Duodenal mucosa (tissue), 2 donors: ENCODE results near the gene MAP1LC3B.

Experiments
- H3K27ac ChIP-seq: one replicate; pipeline ENCODE4 v1.7.0; 2013; ENCODE audit warnings: low read depth, low read length
- H3K27me3 ChIP-seq, 2 donors: one replicate each; pipeline ENCODE4 v1.7.0; 2013; ENCODE audit warnings: low read length in 2 of 2, control low read depth in 1 of 2; ENCODE audit not compliant: insufficient read depth in 2 of 2, control insufficient read depth in 1 of 2
- H3K36me3 ChIP-seq, 2 donors: one replicate each; pipeline ENCODE4 v1.7.0; 2013; ENCODE audit warnings: low read length in 2 of 2, control low read depth in 1 of 2; ENCODE audit not compliant: insufficient read depth in 2 of 2, control insufficient read depth in 1 of 2
- H3K4me1 ChIP-seq, 2 donors: one replicate each; pipeline ENCODE4 v1.7.0; 2013; ENCODE audit warnings: low read length in 2 of 2, control low read depth in 1 of 2; ENCODE audit not compliant: insufficient read depth in 2 of 2, control insufficient read depth in 1 of 2
- H3K4me3 ChIP-seq, 2 donors: one replicate each; pipeline ENCODE4 v1.7.0; 2013; ENCODE audit warnings: low read length in 2 of 2, low read depth in 1 of 2
- H3K9ac ChIP-seq, 2 donors: one replicate each; pipeline ENCODE4 v1.7.0; 2013; ENCODE audit warnings: low read length in 2 of 2, low read depth in 1 of 2
- H3K9me3 ChIP-seq, 2 donors: one replicate each; pipeline ENCODE4 v1.7.0; 2013; ENCODE audit warnings: low read length in 2 of 2, control low read depth in 1 of 2; ENCODE audit not compliant: control insufficient read depth in 1 of 2

Gene MAP1LC3B

DNA sequence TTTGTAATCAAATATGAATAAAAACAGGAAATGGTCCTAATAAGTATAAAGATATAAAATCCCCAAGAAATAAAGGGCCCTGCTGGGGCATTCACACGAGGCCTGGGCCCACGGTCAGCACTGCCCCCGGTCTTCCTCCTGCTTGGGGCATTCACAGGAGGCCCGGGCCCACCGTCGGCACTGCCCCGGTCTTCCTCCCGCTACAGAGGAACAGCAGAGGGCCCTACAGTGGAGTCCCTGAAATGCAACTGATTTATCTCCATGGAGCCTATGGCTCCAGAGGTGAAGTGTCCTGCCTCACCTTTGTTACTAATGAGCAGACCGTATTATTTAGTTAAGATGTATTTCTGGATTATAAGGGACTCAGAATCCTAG is 46.5 kb downstream of the MAP1LC3B start:
- no peaks in the 10 kb centered on the region for H3K9me3 ChIP-seq
- no peak overlapping the region for H3K27ac ChIP-seq
- H3K36me3 ChIP-seq = peaks cover 0 to 8% of the 10 kb centered on the region in 2 donors
- peaks cover 0 to 13% of the 10 kb centered on the region in 2 donors for H3K4me1 ChIP-seq
- H3K27me3 ChIP-seq = no peaks in the 10 kb centered on the region
- H3K4me3 ChIP-seq = no peak overlapping the region
- H3K9ac ChIP-seq = no peak overlapping the region

DNA sequence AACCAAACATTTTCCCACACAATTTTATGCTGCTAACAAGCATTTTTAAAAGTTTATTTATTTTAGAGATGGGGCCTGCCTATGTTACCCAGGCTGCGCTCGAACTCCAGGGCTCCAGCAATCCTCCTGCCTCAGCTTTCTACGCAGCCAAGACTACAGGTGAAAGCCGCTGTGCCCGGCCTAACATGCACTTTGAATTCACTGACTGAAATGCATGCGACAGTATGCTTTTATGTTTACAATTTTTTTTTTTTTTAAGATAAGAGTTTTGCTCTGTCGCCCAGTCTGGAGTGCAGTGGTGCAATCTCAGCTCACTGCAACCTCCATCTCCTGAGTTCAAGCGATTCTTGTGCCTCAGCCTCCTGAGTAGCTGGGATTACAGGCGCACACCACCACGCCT is 47.8 kb downstream of the MAP1LC3B start:
- H3K9me3 ChIP-seq = no peaks in the 10 kb centered on the region
- no peaks in the 10 kb centered on the region for H3K27me3 ChIP-seq
- H3K4me1 ChIP-seq = peaks cover 0 to 13% of the 10 kb centered on the region in 2 donors
- H3K27ac ChIP-seq = no peak overlapping the region
- H3K36me3 ChIP-seq = peaks cover 4 to 20% of the 10 kb centered on the region in 2 donors
- H3K4me3 ChIP-seq = no peak overlapping the region
- H3K9ac ChIP-seq = no peak overlapping the region

DNA sequence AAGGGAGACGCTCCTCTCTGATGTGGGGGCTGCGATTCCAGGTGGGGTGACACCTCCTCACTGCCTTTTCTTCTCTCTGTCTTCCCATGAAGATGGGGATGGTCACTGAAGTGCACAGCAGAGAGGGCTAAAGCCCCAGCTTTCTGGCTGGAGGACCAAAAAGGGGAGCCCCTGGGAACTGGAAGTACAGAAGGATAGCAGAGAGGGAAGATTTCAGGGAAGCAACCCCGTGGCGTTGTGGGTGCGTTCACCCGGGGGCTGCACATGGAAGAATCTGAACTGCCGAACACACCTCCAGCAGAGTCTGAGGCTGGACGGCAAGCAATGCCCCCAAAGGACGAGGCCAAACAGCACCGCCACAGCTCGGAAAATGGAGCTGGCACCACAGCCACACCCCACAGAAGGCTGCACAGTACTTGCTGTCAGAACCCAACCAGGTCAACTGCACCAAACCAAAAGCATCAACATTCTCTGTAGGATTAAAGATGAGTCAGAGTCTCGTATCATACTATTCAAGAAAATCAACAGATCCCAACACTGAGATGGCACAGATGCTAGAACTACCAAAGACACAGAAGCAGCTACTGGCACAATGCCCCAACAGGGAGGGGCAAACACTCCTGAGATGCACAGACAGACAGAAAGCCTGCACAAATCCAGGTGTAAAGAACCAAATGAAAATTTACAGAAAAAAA is 49.9 kb downstream of the MAP1LC3B start:
- no peaks in the 10 kb centered on the region for H3K27me3 ChIP-seq
- H3K9me3 ChIP-seq = no peaks in the 10 kb centered on the region
- no peak overlapping the region for H3K27ac ChIP-seq

DNA sequence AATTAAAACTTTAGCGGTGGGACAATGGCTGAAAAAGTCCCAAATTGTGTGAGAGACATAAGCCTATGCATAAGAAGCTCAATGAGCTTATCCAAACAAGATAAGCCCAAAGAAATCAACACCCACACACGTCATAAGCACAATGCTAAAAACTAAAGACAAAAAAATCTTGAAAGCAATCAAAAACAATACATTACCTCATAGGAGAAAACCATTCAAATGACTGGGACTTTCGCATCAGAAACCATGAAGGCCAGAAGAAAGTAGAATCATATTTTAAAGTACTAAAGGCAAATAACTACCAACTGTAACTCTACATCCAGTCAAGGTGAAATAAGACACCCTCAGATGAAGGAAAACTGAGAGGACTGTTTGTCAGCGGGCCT is 50.4 kb downstream of the MAP1LC3B start:
- H3K27ac ChIP-seq = no peak overlapping the region
- H3K36me3 ChIP-seq = peaks cover 8 to 38% of the 10 kb centered on the region in 2 donors
- no peaks in the 10 kb centered on the region for H3K9me3 ChIP-seq
- no peak overlapping the region for H3K9ac ChIP-seq
- no peaks in the 10 kb centered on the region for H3K27me3 ChIP-seq
- no peak overlapping the region for H3K4me3 ChIP-seq
- no peaks in the 10 kb centered on the region for H3K4me1 ChIP-seq

More for the DNA sequence above, 49.9 kb downstream of the MAP1LC3B start:
- H3K36me3 ChIP-seq = peaks cover 8 to 33% of the 10 kb centered on the region in 2 donors
- no peak overlapping the region for H3K9ac ChIP-seq
- H3K4me3 ChIP-seq = no peak overlapping the region
- no peaks in the 10 kb centered on the region for H3K4me1 ChIP-seq

DNA sequence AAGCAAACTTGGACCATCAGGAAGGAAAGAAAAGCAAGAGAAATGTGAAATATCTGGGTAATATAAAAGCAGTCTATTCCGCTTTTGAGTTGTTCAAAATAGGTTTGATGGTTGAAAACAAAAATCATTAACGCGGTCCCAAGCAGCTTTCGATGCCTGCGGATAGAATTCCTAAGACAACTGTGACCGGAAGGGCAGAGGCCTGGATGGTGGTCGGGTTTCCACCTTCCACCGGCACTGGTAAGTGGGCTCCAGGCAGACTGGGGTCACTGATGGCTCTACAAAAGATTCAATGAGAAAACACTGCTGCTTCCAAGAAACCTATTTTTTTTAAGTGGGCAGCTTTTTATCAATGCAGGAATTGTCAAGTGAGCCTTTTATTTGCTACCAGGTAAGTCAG is 50.9 kb downstream of the MAP1LC3B start:
- Histone ChIP-seq H3K27me3 (no peaks in the 10 kb centered on the region), H3K9ac (no peak overlapping the region), H3K9me3 (no peaks in the 10 kb centered on the region), H3K27ac (no peak overlapping the region), H3K4me3 (no peak overlapping the region), H3K4me1 (no peaks in the 10 kb centered on the region), H3K36me3 (peaks cover 8 to 42% of the 10 kb centered on the region in 2 donors)

DNA sequence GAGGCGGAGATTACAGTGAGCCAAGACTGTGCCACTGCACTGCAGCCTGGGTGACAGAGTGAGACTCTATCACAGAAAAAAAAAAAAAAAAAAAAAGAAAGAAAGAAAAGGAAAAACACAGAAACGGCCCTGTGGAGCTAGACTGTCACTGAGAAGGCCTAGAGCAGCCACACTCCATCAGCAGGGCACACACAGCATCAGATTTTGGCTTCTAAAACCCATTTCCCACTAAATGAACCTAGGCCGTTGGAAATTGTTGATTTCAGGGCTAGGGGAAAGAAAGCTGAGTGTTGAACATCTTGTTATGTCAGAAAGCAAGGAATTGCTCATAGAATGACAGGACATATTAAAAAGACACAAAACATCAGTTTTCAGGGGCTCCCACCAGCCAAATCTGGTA is 51.8 kb downstream of the MAP1LC3B start:
- peaks cover 8 to 48% of the 10 kb centered on the region in 2 donors for H3K36me3 ChIP-seq
- no peak overlapping the region for H3K4me3 ChIP-seq
- no peaks in the 10 kb centered on the region for H3K4me1 ChIP-seq
- H3K27me3 ChIP-seq = no peaks in the 10 kb centered on the region
- no peaks in the 10 kb centered on the region for H3K9me3 ChIP-seq
- H3K27ac ChIP-seq = no peak overlapping the region
- H3K9ac ChIP-seq = no peak overlapping the region

DNA sequence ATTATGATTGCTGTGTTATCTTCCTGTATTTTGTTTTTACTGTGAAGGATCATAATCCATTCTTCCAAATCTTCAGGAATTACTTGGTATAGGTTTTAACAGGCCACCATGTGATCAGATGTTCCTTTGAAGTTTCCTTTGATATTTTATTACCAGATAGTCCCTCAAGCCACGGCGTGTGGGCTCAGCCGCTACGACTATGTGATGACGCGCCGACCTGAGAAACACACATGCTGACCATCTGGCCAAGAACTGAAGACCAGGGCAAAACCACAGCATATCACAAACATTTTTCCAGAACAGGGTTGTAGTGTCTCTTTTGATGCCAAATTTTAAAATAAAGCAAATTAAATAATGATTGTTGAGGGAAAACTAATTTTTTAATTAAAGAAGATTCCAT is 53.4 kb downstream of the MAP1LC3B start:
- H3K36me3 ChIP-seq = peaks cover 8 to 58% of the 10 kb centered on the region in 2 donors

DNA sequence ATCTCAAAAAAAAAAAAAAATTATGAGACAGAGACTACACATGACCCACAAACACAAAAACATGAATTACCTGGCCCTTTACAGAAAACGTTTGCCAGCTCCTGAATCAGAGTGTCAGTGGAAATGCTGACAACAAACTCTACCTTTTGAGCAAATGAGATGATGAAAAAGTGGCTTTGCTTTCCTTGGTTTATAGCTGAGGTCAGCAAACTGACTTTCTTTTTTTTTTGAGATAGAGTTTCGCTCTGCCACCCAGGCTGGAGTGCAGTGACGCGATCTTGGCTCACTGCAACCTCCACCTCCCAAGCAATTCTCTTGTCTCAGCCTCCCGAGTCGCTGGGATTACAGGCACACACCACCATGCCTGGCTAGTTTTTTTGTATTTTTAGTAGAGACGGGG is 54.3 kb downstream of the MAP1LC3B start:
- no peaks in the 10 kb centered on the region for H3K27me3 ChIP-seq
- peaks cover 8 to 61% of the 10 kb centered on the region in 2 donors for H3K36me3 ChIP-seq
- H3K4me1 ChIP-seq = no peaks in the 10 kb centered on the region
- H3K9me3 ChIP-seq = no peaks in the 10 kb centered on the region
- H3K4me3 ChIP-seq = no peak overlapping the region
- H3K9ac ChIP-seq = no peak overlapping the region
- H3K27ac ChIP-seq = no peak overlapping the region

More for the DNA sequence above, 53.4 kb downstream of the MAP1LC3B start:
- Histone ChIP-seq H3K9me3 (no peaks in the 10 kb centered on the region), H3K4me1 (no peaks in the 10 kb centered on the region), H3K4me3 (no peak overlapping the region), H3K27me3 (no peaks in the 10 kb centered on the region), H3K9ac (no peak overlapping the region), H3K27ac (no peak overlapping the region)

DNA sequence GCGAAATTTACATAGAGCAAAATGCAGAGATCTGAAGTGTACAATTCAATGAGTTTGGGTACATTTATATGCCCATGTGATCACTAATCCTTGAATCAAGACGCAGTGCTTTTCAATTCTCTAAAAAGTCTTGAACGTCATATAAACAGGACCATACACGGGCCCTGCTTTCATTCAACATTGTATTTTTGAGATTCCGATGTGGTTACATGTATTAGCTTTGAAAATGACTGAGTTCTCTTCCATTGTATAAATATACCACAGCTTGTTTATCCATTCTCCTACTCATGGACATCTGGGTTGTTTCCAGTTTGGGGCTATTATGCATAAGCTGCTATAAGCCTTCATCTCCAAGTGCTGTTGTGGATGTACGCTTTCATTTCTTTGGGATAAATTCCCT is 55.2 kb downstream of the MAP1LC3B start:
- Histone ChIP-seq H3K4me3 (no peak overlapping the region), H3K36me3 (peaks cover 13 to 61% of the 10 kb centered on the region in 2 donors), H3K27ac (no peak overlapping the region)

DNA sequence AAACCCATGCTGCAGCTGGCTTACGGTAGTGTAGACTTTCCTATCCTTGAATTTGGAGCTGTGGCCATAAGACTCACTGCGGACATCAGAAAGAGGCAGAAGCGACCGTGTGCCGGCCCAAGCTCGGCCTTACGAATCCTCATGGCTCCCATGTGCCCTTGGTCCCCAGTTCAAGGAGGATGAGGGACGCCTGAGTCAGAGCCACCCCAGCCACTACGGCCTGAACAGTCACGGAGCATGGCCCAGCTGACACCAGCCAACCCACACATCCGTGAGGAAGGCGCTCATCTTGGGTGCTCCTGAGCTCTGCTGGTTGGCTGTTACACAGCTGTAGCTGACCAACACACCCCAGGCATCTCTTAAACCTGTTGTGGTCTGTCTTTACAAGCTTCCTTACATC is 56.7 kb downstream of the MAP1LC3B start:
- Histone ChIP-seq H3K9ac (no peak overlapping the region), H3K27ac (no peak overlapping the region), H3K4me3 (no peak overlapping the region), H3K27me3 (no peaks in the 10 kb centered on the region), H3K9me3 (no peaks in the 10 kb centered on the region), H3K36me3 (peaks cover 16 to 67% of the 10 kb centered on the region in 2 donors), H3K4me1 (no peaks in the 10 kb centered on the region)

More for the DNA sequence above, 55.2 kb downstream of the MAP1LC3B start:
- Histone ChIP-seq H3K4me1 (no peaks in the 10 kb centered on the region), H3K9me3 (no peaks in the 10 kb centered on the region), H3K27me3 (no peaks in the 10 kb centered on the region), H3K9ac (no peak overlapping the region)
